ENCODE results near the gene AFF3.
A peak's percentile ranks its signal among the peaks of the same experiment; 100 is the strongest.
"Not testable (repeated sequence)": the region's sequence is repeated elsewhere in the genome, so short reads cannot be mapped to it uniquely, and the experiment has no call there.

The AFF3 gene

GRCh38 chr2:100142393-100142792 lies at the start of gene AFF3:
Gene AFF3, minus strand, starts transcription at chr2:100142590. Its CDS starts 38,136 bp downstream, at chr2:100104454.
- DNase-seq (ENCODE audit: low spot score), result no peak

- no peak for DNase-seq (ENCODE audit: low spot score)
These were observed 47.0 kb upstream of the AFF3 start for GRCh38 chr2:100189387-100189786.

GRCh38 chr2:100188326-100188725 lies 45.9 kb upstream of the AFF3 start:
- DNase-seq (ENCODE audit: low spot score), result no peak

- no peak for DNase-seq (ENCODE audit: low spot score)
These were observed 43.7 kb upstream of the AFF3 start for GRCh38 chr2:100186126-100186525.

- DNase-seq (ENCODE audit: low spot score), result no peak
These were observed 43.1 kb upstream of the AFF3 start for GRCh38 chr2:100185516-100185915.

- no peak for DNase-seq (ENCODE audit: low spot score)
These were observed 42.7 kb upstream of the AFF3 start for GRCh38 chr2:100185105-100185504.

GRCh38 chr2:100184055-100184737 lies 41.8 kb upstream of the AFF3 start:
- no peak for DNase-seq (ENCODE audit: low spot score)

- no peak for DNase-seq (ENCODE audit: low spot score)
These were observed 40.3 kb upstream of the AFF3 start for GRCh38 chr2:100182494-100183361.

- DNase-seq (ENCODE audit: low spot score), result no peak
These were observed 38.1 kb upstream of the AFF3 start for GRCh38 chr2:100180503-100180902.

GRCh38 chr2:100179806-100180205 lies 37.4 kb upstream of the AFF3 start:
- DNase-seq (ENCODE audit: low spot score), result no peak

GRCh38 chr2:100178864-100179263 lies 36.5 kb upstream of the AFF3 start:
- DNase-seq (ENCODE audit: low spot score), result no peak

GRCh38 chr2:100178085-100178788 lies 35.8 kb upstream of the AFF3 start:
- peak; percentile 55 for DNase-seq (ENCODE audit: low spot score)

- DNase-seq (ENCODE audit: low spot score), result no peak
These were observed 34.5 kb upstream of the AFF3 start for GRCh38 chr2:100176925-100177324.

GRCh38 chr2:100174026-100174431 lies 31.6 kb upstream of the AFF3 start:
- DNase-seq (ENCODE audit: low spot score), result no peak

GRCh38 chr2:100166701-100167100 lies 24.3 kb upstream of the AFF3 start:
- DNase-seq (ENCODE audit: low spot score), result no peak

- DNase-seq (ENCODE audit: low spot score), result no peak
These were observed 21.2 kb upstream of the AFF3 start for GRCh38 chr2:100163605-100164004.

GRCh38 chr2:100161945-100162620 lies 19.7 kb upstream of the AFF3 start:
- no peak for DNase-seq (ENCODE audit: low spot score)

- DNase-seq (ENCODE audit: low spot score), result no peak
These were observed 18.0 kb upstream of the AFF3 start for GRCh38 chr2:100160396-100160795.

GRCh38 chr2:100151832-100152231 lies 9.4 kb upstream of the AFF3 start:
- not testable (repeated sequence) for DNase-seq (ENCODE audit: low spot score)

GRCh38 chr2:100151310-100151709 lies 8.9 kb upstream of the AFF3 start:
- DNase-seq (ENCODE audit: low spot score), result no peak

GRCh38 chr2:100148883-100149282 lies 6.5 kb upstream of the AFF3 start:
- DNase-seq (ENCODE audit: low spot score), result no peak

GRCh38 chr2:100146657-100146960 lies 4.2 kb upstream of the AFF3 start:
- DNase-seq (ENCODE audit: low spot score), result no peak

Measured in HuH-7 (cell line).